Measurements from ENCODE around the gene GLP1R.

DNA sequence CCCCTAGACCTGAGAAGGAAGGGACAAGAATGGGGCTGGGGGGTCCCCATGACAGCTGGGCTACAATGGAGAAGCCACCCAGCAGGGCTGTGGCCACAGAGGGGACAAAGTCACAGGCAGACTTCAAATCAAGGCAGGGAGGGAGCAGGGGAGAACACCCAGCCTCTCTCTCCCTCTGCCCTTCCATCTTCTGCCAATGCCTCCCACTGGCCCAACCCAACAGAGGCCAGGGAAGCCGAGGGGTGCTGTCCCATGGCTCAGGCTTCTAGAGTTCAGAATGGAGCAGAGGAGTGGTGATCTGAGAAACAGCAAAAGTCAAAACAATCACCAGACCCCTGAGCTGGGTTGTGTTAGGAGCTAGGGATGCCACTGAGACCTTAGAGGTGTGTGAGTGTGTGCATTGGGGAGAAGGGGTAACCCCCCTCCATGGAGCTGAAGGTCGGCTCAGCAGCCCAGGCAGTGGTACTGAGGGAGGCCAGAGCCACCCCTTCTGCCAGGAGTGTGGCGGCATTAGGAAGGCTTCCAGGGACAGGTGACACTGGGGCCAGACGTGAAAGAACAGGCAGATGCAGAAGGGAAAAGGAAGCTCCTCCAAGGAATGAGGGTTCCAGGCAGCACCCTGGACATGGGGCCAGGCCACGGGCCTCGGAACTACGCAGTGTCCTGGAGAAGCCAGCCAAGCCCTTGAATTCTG is 12.0 kb downstream of the GLP1R start:
- TF ChIP-seq MTA3 (CRISPR knock-in tag; IDR thresholded peaks at IDR 0.05) (no peak), ZNF577 (CRISPR knock-in tag; IDR thresholded peaks at IDR 0.05; ENCODE audit: borderline replicate concordance, low read depth) (no peak), NFE2 (CRISPR knock-in tag; IDR thresholded peaks at IDR 0.05) (no peak)
